GM12875 (cell line): ENCODE measurements around the gene DIRAS1.
"Not testable (repeated sequence)": the region's sequence is repeated elsewhere in the genome, so short reads cannot be mapped to it uniquely, and the experiment has no call there.

ENCODE experiments used
- H3K4me3 ChIP-seq: one replicate; pipeline ENCODE4 v1.5.1; 2011; ENCODE audit warnings: low read depth, low read length, control low read depth
- CTCF ChIP-seq: IDR thresholded peaks from 2 replicates; pipeline ENCODE4 v1.5.1; 2011; ENCODE audit warnings: low read depth, mild to moderate bottlenecking, control low read depth, inconsistent platforms, low read length, moderate library complexity, borderline replicate concordance; ENCODE audit not compliant: insufficient read depth

Gene DIRAS1

DNA sequence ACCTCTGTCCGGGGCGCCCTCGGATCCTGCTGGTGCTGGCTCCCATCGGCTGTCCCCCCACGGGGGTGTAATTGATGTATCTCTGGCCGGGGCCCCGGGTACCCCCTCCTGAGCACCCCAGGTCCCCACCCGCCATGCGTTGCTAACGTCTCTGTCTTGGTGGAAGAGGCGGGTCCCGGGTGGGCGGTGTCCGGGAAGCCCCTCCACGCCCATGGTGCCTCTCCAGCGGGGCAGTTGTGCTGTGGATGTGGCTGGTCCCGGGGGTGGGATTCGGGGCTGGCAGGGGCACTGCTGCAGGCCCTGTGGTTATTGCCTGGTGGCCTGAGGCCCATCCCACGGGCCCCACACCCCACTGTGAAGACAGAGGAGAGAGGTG, 4.9 kb downstream of the DIRAS1 start:
- no peak for TF ChIP-seq CTCF
- no peak overlapping the region for H3K4me3 ChIP-seq

GRCh38 chr19:2715470-2716274, 5.5 kb downstream of the DIRAS1 start:
- no peak for TF ChIP-seq CTCF

GRCh38 chr19:2714531-2715269, 6.5 kb downstream of the DIRAS1 start:
- no peak for TF ChIP-seq CTCF
- no peak overlapping the region for H3K4me3 ChIP-seq

More at GRCh38 chr19:2715470-2716274, 5.5 kb downstream of the DIRAS1 start:
- H3K4me3 ChIP-seq = no peak overlapping the region

- H3K4me3 ChIP-seq = not testable (repeated sequence)
These were observed 7.1 kb downstream of the DIRAS1 start for GRCh38 chr19:2714102-2714501.

- not testable (repeated sequence) for H3K4me3 ChIP-seq
These were observed 8.0 kb downstream of the DIRAS1 start for GRCh38 chr19:2713170-2713569.

- no peak for TF ChIP-seq CTCF
- no peak overlapping the region for H3K4me3 ChIP-seq
These were observed 9.3 kb downstream of the DIRAS1 start for GRCh38 chr19:2711875-2712205.

DNA sequence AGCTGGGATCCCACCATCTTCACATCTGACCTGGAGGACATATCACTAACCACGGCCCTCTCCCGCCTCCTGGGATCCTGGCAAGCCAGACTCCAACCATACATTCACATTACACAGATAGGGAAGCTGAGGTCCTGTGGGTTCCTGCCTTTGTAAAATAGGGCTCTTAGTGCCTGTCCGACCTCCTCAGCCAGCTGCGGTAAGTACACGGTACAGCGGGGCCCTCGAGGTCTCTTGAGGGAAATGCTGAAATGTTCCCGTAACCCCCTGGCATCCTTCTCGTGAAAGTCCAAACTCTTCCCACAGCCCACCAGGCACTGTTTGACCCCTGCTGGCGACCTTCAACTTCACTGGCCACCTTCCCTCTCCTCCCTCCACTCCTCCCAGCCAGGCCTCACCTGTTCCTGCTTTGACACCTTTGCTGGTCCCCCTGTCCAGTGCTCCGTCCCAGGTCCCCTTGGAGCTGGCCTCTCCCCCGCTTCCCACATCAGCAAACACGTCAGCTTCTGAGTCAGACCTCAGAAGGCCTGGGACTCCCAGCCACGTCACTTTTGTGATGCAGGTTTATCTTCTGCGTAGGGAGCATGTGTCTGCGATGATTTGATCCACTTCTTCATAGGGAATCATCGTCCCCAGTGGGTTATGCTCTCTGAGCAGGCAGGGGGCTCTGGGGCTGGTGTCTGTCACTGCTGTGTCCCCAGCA, 9.8 kb downstream of the DIRAS1 start:
- H3K4me3 ChIP-seq = no peak overlapping the region
- TF ChIP-seq CTCF = no peak

DNA sequence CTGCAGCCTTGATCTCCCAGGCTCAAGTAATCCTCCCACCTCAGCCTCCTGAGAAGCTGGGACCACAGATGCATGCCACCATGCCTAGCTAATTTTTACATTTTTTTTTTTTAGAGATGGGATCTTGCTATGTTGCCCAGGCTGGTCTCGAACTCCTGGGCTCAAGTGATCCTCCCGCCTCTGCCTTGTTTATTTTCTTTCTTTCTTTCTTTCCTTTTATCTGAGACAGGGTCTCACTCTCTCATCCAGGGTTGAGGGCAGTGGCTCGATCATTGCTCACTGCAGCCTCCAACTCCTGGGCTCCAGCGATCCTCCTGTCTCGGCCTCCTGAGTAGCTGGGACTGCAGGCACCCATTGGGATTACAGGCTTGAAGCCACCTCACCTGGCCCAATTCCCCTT, 14.9 kb downstream of the DIRAS1 start:
- no peak for TF ChIP-seq CTCF
- H3K4me3 ChIP-seq = no peak overlapping the region
